Fibroblast of lung (primary cell): ENCODE data around the gene EYS. TPM values are rescaled to one million over a fixed set of nuclear protein-coding genes. Genes with fewer than 3 reads are reported as not detected.
A peak's percentile ranks its signal among the peaks of the same experiment; 100 is the strongest.

Experiments
- DNase-seq, 2 donors: peaks; one replicate each; pipeline versions ENCODE4 v3.0.0 to v3.0.0-alpha.2; 2010; ENCODE audit warnings: low read depth in 2 of 2
- H2AFZ ChIP-seq: 2 replicates; pipeline ENCODE4 v1.5.1; 2012; ENCODE audit warnings: low read length, control low read depth, inconsistent platforms
- H3K27ac ChIP-seq: 2 replicates; pipeline ENCODE4 v1.5.1; 2011; ENCODE audit warnings: low read length, control low read depth; ENCODE audit not compliant: insufficient read depth
- H3K27me3 ChIP-seq: 2 replicates; pipeline ENCODE4 v1.5.1; 2011; ENCODE audit warnings: mild to moderate bottlenecking, low read length; ENCODE audit not compliant: control insufficient read depth, insufficient read depth
- H3K36me3 ChIP-seq: 2 replicates; pipeline ENCODE4 v1.5.1; 2011; ENCODE audit warnings: low read length; ENCODE audit not compliant: control insufficient read depth, insufficient read depth
- H3K4me1 ChIP-seq: 2 replicates; pipeline ENCODE4 v1.5.1; 2011; ENCODE audit warnings: low read length; ENCODE audit not compliant: control insufficient read depth, insufficient read depth; ENCODE audit errors: extremely low read depth
- H3K4me2 ChIP-seq: 2 replicates; pipeline ENCODE4 v1.5.1; 2011; ENCODE audit warnings: low read length, control low read depth; ENCODE audit not compliant: insufficient read depth; ENCODE audit errors: extremely low read depth
- H3K4me3 ChIP-seq, 4 experiments: fragments of 200-600 bp in 1 of 4; sonication (generic) in 1 of 4; replicated peaks in 1 of 4; 2 replicates each; pipeline ENCODE4 v1.5.1; 2011 to 2016; ENCODE audit warnings: low read length in 4 of 4, low read depth in 3 of 4, mild to moderate bottlenecking in 3 of 4, control low read depth in 2 of 4, inconsistent platforms in 1 of 4, mixed read lengths in 1 of 4; ENCODE audit not compliant: insufficient read depth in 1 of 4; ENCODE audit errors: control extremely low read depth in 1 of 4
- H3K79me2 ChIP-seq: 2 replicates; pipeline ENCODE4 v1.5.1; 2012; ENCODE audit warnings: mild to moderate bottlenecking, low read length, inconsistent platforms; ENCODE audit not compliant: control insufficient read depth, insufficient read depth
- H3K9ac ChIP-seq: 2 replicates; pipeline ENCODE4 v1.5.1; 2011; ENCODE audit warnings: mild to moderate bottlenecking, low read length, control low read depth; ENCODE audit not compliant: insufficient read depth
- H3K9me3 ChIP-seq: 2 replicates; pipeline ENCODE4 v1.5.1; 2012; ENCODE audit warnings: low read depth, low read length; ENCODE audit not compliant: control insufficient read depth, insufficient read depth
- H4K20me1 ChIP-seq: 2 replicates; pipeline ENCODE4 v1.5.1; 2011; ENCODE audit warnings: low read length; ENCODE audit not compliant: control insufficient read depth, insufficient read depth; ENCODE audit errors: extremely low read depth
- EZH2 ChIP-seq: IDR thresholded peaks from 2 replicates; pipeline ENCODE4 v1.5.1; 2012; ENCODE audit warnings: low read length, control low read depth, mild to moderate bottlenecking; ENCODE audit errors: missing control alignments
- polyA plus RNA-seq, 2 donors: library from polyadenylated mRNA; depleted of rRNA in 1 of 2; stranded (reverse) in 1 of 2; unstranded in 1 of 2; fragments of >200 nt; gene quantifications; 2 replicates each; pipeline ENCODE4 v1.2.1, GENCODE V29; 2011 to 2012; ENCODE audit warnings: missing spikeins in 1 of 2
- total RNA-seq: library from RNA; depleted of rRNA; stranded (reverse); fragments of >200 nt; gene quantifications from 2 replicates; pipeline ENCODE4 v1.2.1, GENCODE V29; 2014
- TF ChIP-seq, protein P1 (sequence below), 2 donors: IDR thresholded peaks in 1 of 2; conservative IDR thresholded peaks in 1 of 2; 1 replicate in 1 of 2; 2 replicates in 1 of 2; pipeline ENCODE4 v1.5.1; 2011 to 2012; ENCODE audit warnings: low read length in 2 of 2, control low read depth in 1 of 2, inconsistent platforms in 1 of 2, low read depth in 1 of 2, mild to moderate bottlenecking in 1 of 2

The EYS gene
- total and polyA plus RNA-seq, 2 donors (not counting 1 experiment from before 2014, with no cell fraction given): under 0.01 TPM; not detected in 1

- no peaks in the 10 kb centered on the region for H3K4me1 ChIP-seq
- TF ChIP-seq EZH2: no peak
- TF ChIP-seq, protein P1, sequence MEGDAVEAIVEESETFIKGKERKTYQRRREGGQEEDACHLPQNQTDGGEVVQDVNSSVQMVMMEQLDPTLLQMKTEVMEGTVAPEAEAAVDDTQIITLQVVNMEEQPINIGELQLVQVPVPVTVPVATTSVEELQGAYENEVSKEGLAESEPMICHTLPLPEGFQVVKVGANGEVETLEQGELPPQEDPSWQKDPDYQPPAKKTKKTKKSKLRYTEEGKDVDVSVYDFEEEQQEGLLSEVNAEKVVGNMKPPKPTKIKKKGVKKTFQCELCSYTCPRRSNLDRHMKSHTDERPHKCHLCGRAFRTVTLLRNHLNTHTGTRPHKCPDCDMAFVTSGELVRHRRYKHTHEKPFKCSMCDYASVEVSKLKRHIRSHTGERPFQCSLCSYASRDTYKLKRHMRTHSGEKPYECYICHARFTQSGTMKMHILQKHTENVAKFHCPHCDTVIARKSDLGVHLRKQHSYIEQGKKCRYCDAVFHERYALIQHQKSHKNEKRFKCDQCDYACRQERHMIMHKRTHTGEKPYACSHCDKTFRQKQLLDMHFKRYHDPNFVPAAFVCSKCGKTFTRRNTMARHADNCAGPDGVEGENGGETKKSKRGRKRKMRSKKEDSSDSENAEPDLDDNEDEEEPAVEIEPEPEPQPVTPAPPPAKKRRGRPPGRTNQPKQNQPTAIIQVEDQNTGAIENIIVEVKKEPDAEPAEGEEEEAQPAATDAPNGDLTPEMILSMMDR (conservative IDR thresholded peaks at IDR 0.05 in 1 of 2, IDR thresholded peaks at IDR 0.05 in 1 of 2; ENCODE audit: low read depth in 1 of 2, low read length in 2 of 2): no peak
- H4K20me1 ChIP-seq: no peaks in the 10 kb centered on the region
- no peak overlapping the region for H3K4me2 ChIP-seq
- no peaks in the 10 kb centered on the region for H3K9me3 ChIP-seq
- H3K27me3 ChIP-seq: no peaks in the 10 kb centered on the region
- no peak for DNase-seq
- no peaks in the 10 kb centered on the region for H3K36me3 ChIP-seq
- H3K4me3 ChIP-seq: no peak overlapping the region
- no peak overlapping the region for H2AFZ ChIP-seq
- H3K9ac ChIP-seq: no peak overlapping the region
- H3K79me2 ChIP-seq: no peaks in the 10 kb centered on the region
- no peak overlapping the region for H3K27ac ChIP-seq
Measured at GRCh38 chr6:64197246-64197645, 1509.8 kb downstream of the EYS start.

DNA sequence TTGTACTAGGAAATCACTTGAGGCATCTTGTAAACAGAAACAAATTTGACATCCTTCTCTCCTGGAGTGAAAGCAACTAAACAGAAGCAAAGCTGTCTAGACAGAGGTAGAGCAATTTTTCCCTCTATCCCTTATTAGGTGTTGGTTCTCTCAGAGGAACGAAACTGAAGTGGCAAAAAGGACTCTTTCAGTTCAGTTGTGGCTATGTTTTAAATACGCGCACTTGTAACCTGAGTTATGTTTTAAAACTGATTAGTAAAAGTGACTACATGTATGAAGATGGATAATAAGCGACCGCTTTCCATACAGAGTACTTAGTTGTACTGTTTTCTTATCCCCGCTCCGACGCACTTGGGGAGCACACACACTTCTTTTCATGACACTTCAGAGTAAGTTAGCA, 1520.4 kb downstream of the EYS start:
- TF ChIP-seq EZH2: no peak
- TF ChIP-seq, protein P1 (conservative IDR thresholded peaks at IDR 0.05 in 1 of 2, IDR thresholded peaks at IDR 0.05 in 1 of 2; ENCODE audit: low read depth in 1 of 2, low read length in 2 of 2): no peak
- no peaks in the 10 kb centered on the region for H3K27me3 ChIP-seq
- peak in 1 of 2 donors; percentile 15 for DNase-seq
- no peaks in the 10 kb centered on the region for H3K4me1 ChIP-seq
- no peaks in the 10 kb centered on the region for H3K79me2 ChIP-seq
- H3K4me2 ChIP-seq: no peak overlapping the region
- no peaks in the 10 kb centered on the region for H3K36me3 ChIP-seq
- no peak overlapping the region for H3K9ac ChIP-seq
- H4K20me1 ChIP-seq: no peaks in the 10 kb centered on the region
- H2AFZ ChIP-seq: no peak overlapping the region
- peak overlapping the region in 1 of 4 experiments; percentile 14 for H3K4me3 ChIP-seq
- H3K27ac ChIP-seq: no peak overlapping the region
- H3K9me3 ChIP-seq: no peaks in the 10 kb centered on the region

DNA sequence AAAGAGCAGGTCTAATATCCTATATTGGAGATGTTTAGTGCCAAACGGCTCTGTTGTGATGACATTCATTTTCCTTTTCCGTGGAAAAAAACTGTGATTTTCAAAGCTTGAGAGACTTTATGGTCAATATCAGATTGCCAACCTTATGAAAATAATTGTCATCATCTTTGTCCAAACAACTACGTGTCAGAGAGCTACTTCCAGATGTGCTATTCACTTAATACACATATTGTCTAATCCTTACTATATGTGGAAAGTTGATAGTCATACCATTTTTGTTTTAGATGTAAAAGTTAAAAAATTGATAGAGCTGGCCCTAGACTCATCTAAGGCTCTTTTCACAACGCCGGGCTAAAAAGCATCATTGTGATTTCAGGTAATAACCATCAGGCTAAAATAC, 1521.4 kb downstream of the EYS start:
- Histone ChIP-seq H3K36me3 (no peaks in the 10 kb centered on the region), H3K4me3 (no peak overlapping the region), H3K9ac (no peak overlapping the region), H4K20me1 (no peaks in the 10 kb centered on the region), H3K27ac (no peak overlapping the region), H3K79me2 (no peaks in the 10 kb centered on the region), H3K4me1 (no peaks in the 10 kb centered on the region), H2AFZ (no peak overlapping the region), H3K4me2 (no peak overlapping the region), H3K9me3 (no peaks in the 10 kb centered on the region), H3K27me3 (no peaks in the 10 kb centered on the region)
- DNase-seq: peak in 1 of 2 donors; percentile 17
- TF ChIP-seq EZH2: no peak
- TF ChIP-seq, protein P1 (conservative IDR thresholded peaks at IDR 0.05 in 1 of 2, IDR thresholded peaks at IDR 0.05 in 1 of 2; ENCODE audit: low read depth in 1 of 2, low read length in 2 of 2): no peak
